Right cardiac atrium (tissue), 5 donors: ENCODE measurements around the gene TCF12. TPM values are rescaled to one million over a fixed set of nuclear protein-coding genes. Genes with fewer than 3 reads are reported as not detected.

Source experiments
- ATAC-seq, 2 donors: fragments of 200-7000 bp; cut with Tn5 transposase; one replicate each; pipeline versions ENCODE4 v1.8.0 to v1.9.1; 2020; ENCODE audit warnings: moderate library complexity in 2 of 2, mild to moderate bottlenecking in 1 of 2
- DNase-seq, 3 donors: peaks; one replicate each; pipeline ENCODE4 v3.0.0-alpha.2; 2020
- H3K27ac ChIP-seq: one replicate; pipeline ENCODE4 v1.5.1; 2013; ENCODE audit warnings: mild to moderate bottlenecking, low read length, control low read depth, moderate library complexity
- H3K27me3 ChIP-seq: one replicate; pipeline ENCODE4 v1.6.1; 2013; ENCODE audit not compliant: control insufficient read depth, insufficient read depth
- H3K4me1 ChIP-seq: one replicate; pipeline ENCODE4 v1.6.1; 2013; ENCODE audit warnings: low read length; ENCODE audit not compliant: control insufficient read depth, insufficient read depth
- H3K4me3 ChIP-seq: one replicate; pipeline ENCODE4 v1.5.1; 2013; ENCODE audit warnings: low read length, control low read depth
- H3K9me3 ChIP-seq: one replicate; pipeline ENCODE4 v1.6.1; 2013; ENCODE audit warnings: low read length; ENCODE audit not compliant: control insufficient read depth
- WGBS: extraction: QIAGEN DNeasy Blood & Tissue Kit; methylation state at CpG from one replicate; pipeline ENCODE4 v1.1.7; 2013; 5-methylcytosine and 5-hydroxymethylcytosine counted together
- intact Hi-C, 4 donors: fragments of 100-400 bp; cut with DNase I; formaldehyde crosslinking; loops; one replicate each; pipeline versions ENCODE4 v1.11.0 to v1.14.0; 2022 to 2023
- long read RNA-seq, 4 donors: library from polyadenylated mRNA; unstranded; transcript quantifications; one replicate each; pipeline ENCODE4 v2.0.0, GENCODE V29; 2020 to 2021
- polyA plus RNA-seq: library from polyadenylated mRNA; stranded (reverse); fragments of 200-250 nt; gene quantifications from one replicate; pipeline ENCODE4 v1.2.3, GENCODE V29; 2013
- total RNA-seq, 4 donors: library from RNA; stranded (reverse); fragmentation: NEBNext Ultra II Directional; extraction: Animal tissue kit (Norgen Biotek cat#: 25700); gene quantifications; one replicate each; pipeline ENCODE4 v1.2.1, GENCODE V29; 2021
- donor health status: healthy with polysubstance abuse.
- donor health status: DM: no; HTN: yes; CAD: no.
- donor health status: DM: no; HTN: no; CAD: no.
- donor health status: DM: no; HTN: yes; CAD: no; lungs with severe emphysema.
- donor health status: DM: yes; HTN: yes; CAD: no.

Gene TCF12
- total RNA-seq, result 10 to 100 TPM; 50.4 to 58.8 (median 53.2) TPM
- polyA plus RNA-seq, result 11.7 TPM
- long read RNA-seq, donor 1, full-length matches to known transcripts, result 32 of 60 reads
- long read RNA-seq, donor 1, partial matches to known transcripts, result 17 of 60 reads
- long read RNA-seq, donor 1, other reads (novel, unspliced or antisense), result 11 of 60 reads
- long read RNA-seq, donor 2, full-length matches to known transcripts, result 15 of 26 reads
- long read RNA-seq, donor 2, partial matches to known transcripts, result 2 of 26 reads
- long read RNA-seq, donor 2, other reads (novel, unspliced or antisense), result 9 of 26 reads
- long read RNA-seq, donor 3, full-length matches to known transcripts, result 66 of 171 reads
- long read RNA-seq, donor 3, partial matches to known transcripts, result 72 of 171 reads
- long read RNA-seq, donor 3, other reads (novel, unspliced or antisense), result 33 of 171 reads
- long read RNA-seq, donor 4, full-length matches to known transcripts, result 12 of 20 reads
- long read RNA-seq, donor 4, partial matches to known transcripts, result 2 of 20 reads
- long read RNA-seq, donor 4, other reads (novel, unspliced or antisense), result 6 of 20 reads

- Histone ChIP-seq H3K4me1 (peaks cover 5% of the 10 kb centered on the region), H3K9me3 (no peaks in the 10 kb centered on the region), H3K27me3 (no peaks in the 10 kb centered on the region), H3K4me3 (peak within 1 kb of the TSS; percentile 92), H3K27ac (peak within 1 kb of the TSS; percentile 89)
- DNase-seq (peak; percentile 97 to 98 (median 98)), ATAC-seq (peak; percentile 98)
- under 1% methylated on average over 97 of the region's 97 CpGs for WGBS
- intact Hi-C loops, result loop anchor here in 3 of 4 donors (1.0 to 10.0 kb wide), 3 partner anchors 31 to 217 kb away; no protein-coding TSS in a partner anchor
Measured at GRCh38 chr15:56918046-56918938, at the start of gene TCF12. Gene TCF12, plus strand, starts transcription at chr15:56918644. Its CDS starts 1,270 bp downstream, at chr15:56919914.

- ATAC-seq (peak in 1 of 2 donors; percentile 51), DNase-seq (peak; percentile 46 to 71 (median 57))
- 64% methylated on average over 3 of the region's 3 CpGs for WGBS
- Histone ChIP-seq H3K9me3 (no peaks in the 10 kb centered on the region), H3K27me3 (no peaks in the 10 kb centered on the region), H3K4me1 (peaks cover 1% of the 10 kb centered on the region), H3K4me3 (no peak overlapping the region), H3K27ac (no peak overlapping the region)
- intact Hi-C loops, result loop anchor here (5.0 kb wide), 2 partner anchors 47 to 372 kb away; no protein-coding TSS in a partner anchor
Measured at GRCh38 chr15:56869573-56869972, 48.9 kb upstream of the TCF12 start.

GRCh38 chr15:56871185-56871584 is 47.3 kb upstream of the TCF12 start:
- Histone ChIP-seq H3K9me3 (no peaks in the 10 kb centered on the region), H3K27me3 (no peaks in the 10 kb centered on the region), H3K27ac (no peak overlapping the region), H3K4me1 (peaks cover 1% of the 10 kb centered on the region), H3K4me3 (no peak overlapping the region)
- DNase-seq, result no peak
- no peak for ATAC-seq
- WGBS, result 84% methylated on average over 1 of the region's 1 CpG
- intact Hi-C loops, result no loop called here

- Histone ChIP-seq H3K9me3 (no peaks in the 10 kb centered on the region), H3K27me3 (no peaks in the 10 kb centered on the region), H3K4me1 (peaks cover 1% of the 10 kb centered on the region), H3K4me3 (no peak overlapping the region), H3K27ac (no peak overlapping the region)
- no peak for ATAC-seq
- WGBS, result 83% methylated on average over 4 of the region's 4 CpGs
- no peak for DNase-seq
- intact Hi-C loops, result no loop called here
Measured at GRCh38 chr15:56871867-56872266, 46.6 kb upstream of the TCF12 start.

- Histone ChIP-seq H3K4me3 (no peak overlapping the region), H3K27me3 (no peaks in the 10 kb centered on the region), H3K27ac (no peak overlapping the region), H3K9me3 (no peaks in the 10 kb centered on the region), H3K4me1 (no peaks in the 10 kb centered on the region)
- DNase-seq, result no peak
- WGBS, result 96% methylated on average over 8 of the region's 8 CpGs
- intact Hi-C loops, result no loop called here
- ATAC-seq, result no peak
Measured at GRCh38 chr15:56877255-56877970, 41.0 kb upstream of the TCF12 start.

- intact Hi-C loops, result no loop called here
- DNase-seq (no peak), ATAC-seq (no peak)
- Histone ChIP-seq H3K9me3 (no peaks in the 10 kb centered on the region), H3K27ac (no peak overlapping the region), H3K4me3 (no peak overlapping the region), H3K4me1 (no peaks in the 10 kb centered on the region), H3K27me3 (no peaks in the 10 kb centered on the region)
- WGBS, result 66% methylated on average over 2 of the region's 2 CpGs
Measured at GRCh38 chr15:56879502-56879901, 38.9 kb upstream of the TCF12 start.

- intact Hi-C loops, result no loop called here
Measured at GRCh38 chr15:56883088-56883487, 35.4 kb upstream of the TCF12 start.

GRCh38 chr15:56886363-56886931 is 32.0 kb upstream of the TCF12 start:
- intact Hi-C loops, result loop anchor here in 2 of 4 donors (2.0 kb wide), 1 partner anchor 32 kb away; the partner anchor contains the start of gene TCF12 (in 2 of the 2)
- Histone ChIP-seq H3K4me1 (peaks cover 3% of the 10 kb centered on the region), H3K4me3 (peak overlapping the region; percentile 70), H3K27ac (peak overlapping the region; percentile 99), H3K9me3 (no peaks in the 10 kb centered on the region), H3K27me3 (no peaks in the 10 kb centered on the region)
- no peak for ATAC-seq
- DNase-seq, result peak in 2 of 3 donors; percentile 10 to 27
- 43% methylated on average over 9 of the region's 9 CpGs for WGBS

More at GRCh38 chr15:56883088-56883487, 35.4 kb upstream of the TCF12 start:
- peaks cover 3% of the 10 kb centered on the region for H3K4me1 ChIP-seq
- no peaks in the 10 kb centered on the region for H3K9me3 ChIP-seq
- no peak overlapping the region for H3K27ac ChIP-seq
- no peaks in the 10 kb centered on the region for H3K27me3 ChIP-seq
- no peak for ATAC-seq
- DNase-seq, result no peak
- H3K4me3 ChIP-seq, result no peak overlapping the region
- WGBS, result 75% methylated on average over 4 of the region's 4 CpGs

- H3K27me3 ChIP-seq, result no peaks in the 10 kb centered on the region
- H3K4me3 ChIP-seq, result peak overlapping the region; percentile 70
- peaks cover 3% of the 10 kb centered on the region for H3K4me1 ChIP-seq
- DNase-seq, result peak; percentile 96 to 98 (median 98)
- WGBS, result under 1% methylated on average over 78 of the region's 78 CpGs
- intact Hi-C loops, result loop anchor here in 3 of 4 donors (1.0 to 2.0 kb wide), 2 partner anchors 31 to 32 kb away; partner anchors contain the start of gene TCF12 (in 3 of the 3)
- H3K27ac ChIP-seq, result peak overlapping the region; percentile 99
- peak; percentile 98 to 99 for ATAC-seq
- no peaks in the 10 kb centered on the region for H3K9me3 ChIP-seq
Measured at GRCh38 chr15:56886932-56887781, 31.3 kb upstream of the TCF12 start.
